H1 (cell line): Measurements from ENCODE around the gene HCST. TPM values are rescaled to one million over a fixed set of nuclear protein-coding genes. Genes with fewer than 3 reads are reported as not detected.

ENCODE experiments used
- CTCF ChIA-PET: fragments of 300-600 bp; sonication (Branson Sonifier 250); formaldehyde crosslinking; loops from one replicate; lab custom pipeline; 2021; ENCODE audit not compliant: partially characterized antibody; lab: Charles Lee
- POLR2A ChIA-PET: fragments of 300-600 bp; sonication (Branson Sonifier 250); formaldehyde crosslinking; loops from one replicate; lab custom pipeline; 2021; ENCODE audit warnings: inconsistent platforms; ENCODE audit not compliant: partially characterized antibody; lab: Charles Lee
- DNase-seq, 2 experiments: peaks; one replicate each; pipeline versions ENCODE4 v3.0.0 to v3.0.0-alpha.2; 2010 to 2022; ENCODE audit warnings: low spot score in 2 of 2, low read depth in 1 of 2, mixed read lengths in 1 of 2
- FAIRE-seq: peaks from 2 replicates; lab custom pipeline; 2011; peaks lifted over from hg19 to GRCh38; lab: Jason Lieb, UNC
- H2AFZ ChIP-seq: 2 replicates; pipeline ENCODE4 v1.8.1; 2012; ENCODE audit warnings: low read length, inconsistent platforms
- H2AK5ac ChIP-seq: 2 replicates; pipeline ENCODE4 v1.6.1; 2013; ENCODE audit warnings: low read depth, low read length
- H2BK120ac ChIP-seq: replicated peaks from 2 replicates; pipeline ENCODE3; 2013; ENCODE audit warnings: low read depth, low read length, inconsistent platforms
- H2BK12ac ChIP-seq: 2 replicates; pipeline ENCODE4 v1.6.1; 2013; ENCODE audit warnings: low read depth, low read length
- H2BK15ac ChIP-seq: 2 replicates; pipeline ENCODE4 v1.6.1; 2013; ENCODE audit warnings: low read length
- H2BK20ac ChIP-seq: 2 replicates; pipeline ENCODE4 v1.6.1; 2013; ENCODE audit warnings: low read length
- H2BK5ac ChIP-seq: 2 replicates; pipeline ENCODE4 v1.6.1; 2013; ENCODE audit warnings: low read depth, low read length
- H3K14ac ChIP-seq: 2 replicates; pipeline ENCODE4 v1.6.1; 2013; ENCODE audit warnings: inconsistent platforms; ENCODE audit not compliant: insufficient read length
- H3K18ac ChIP-seq: 2 replicates; pipeline ENCODE4 v1.6.1; 2013; ENCODE audit warnings: low read length; ENCODE audit errors: extremely low read depth
- H3K23ac ChIP-seq: 2 replicates; pipeline ENCODE4 v1.6.1; 2013; ENCODE audit warnings: inconsistent platforms; ENCODE audit not compliant: insufficient read length
- H3K23me2 ChIP-seq: 2 replicates; pipeline ENCODE4 v1.6.1; 2013; ENCODE audit warnings: low read depth, low read length
- H3K27ac ChIP-seq: 2 replicates; pipeline ENCODE4 v1.6.1; 2011; ENCODE audit warnings: low read depth, low read length, inconsistent platforms
- H3K27me3 ChIP-seq, 4 experiments: replicated peaks in 1 of 4; 1 replicate in 1 of 4; 2 replicates in 3 of 4; pipeline versions ENCODE4 v1.6.1 to v1.8.1; 2011 to 2013; ENCODE audit warnings: low read length in 3 of 4, mild to moderate bottlenecking in 3 of 4, inconsistent platforms in 2 of 4, mixed read lengths in 2 of 4, moderate library complexity in 1 of 4; ENCODE audit not compliant: control insufficient read depth in 3 of 4, insufficient read depth in 3 of 4; ENCODE audit errors: extremely low read depth in 1 of 4
- H3K36me3 ChIP-seq, 4 experiments: 2 replicates each; pipeline versions ENCODE4 v1.6.1 to v1.8.1; 2011 to 2013; ENCODE audit warnings: mild to moderate bottlenecking in 4 of 4, low read length in 3 of 4, moderate library complexity in 2 of 4, control low read depth in 1 of 4, inconsistent platforms in 1 of 4; ENCODE audit not compliant: insufficient read depth in 4 of 4, control insufficient read depth in 2 of 4
- H3K4ac ChIP-seq: replicated peaks from 2 replicates; pipeline ENCODE3; 2013; ENCODE audit warnings: low read length, low read depth, mixed read lengths, inconsistent platforms; ENCODE audit not compliant: insufficient read length
- H3K4me1 ChIP-seq, 4 experiments: replicated peaks in 1 of 4; 1 replicate in 1 of 4; 2 replicates in 3 of 4; pipeline versions ENCODE4 v1.6.1 to v1.8.1; 2011 to 2013; ENCODE audit warnings: low read length in 3 of 4, inconsistent platforms in 2 of 4, mixed read lengths in 1 of 4; ENCODE audit not compliant: insufficient read depth in 4 of 4, control insufficient read depth in 3 of 4
- H3K4me2 ChIP-seq, 2 experiments: 2 replicates each; pipeline versions ENCODE4 v1.6.1 to v1.8.1; 2011 to 2013; ENCODE audit warnings: low read depth in 2 of 2, low read length in 2 of 2, control low read depth in 1 of 2, inconsistent platforms in 1 of 2, mild to moderate bottlenecking in 1 of 2; ENCODE audit not compliant: insufficient read depth in 1 of 2
- H3K4me3 ChIP-seq, 4 experiments: fragments of 200-600, 300-600 bp in 1 of 4; sonication (generic), shearing (Covaris generic), sonication (Bioruptor Twin) in 1 of 4; 2 replicates each; pipeline versions ENCODE4 v1.5.1 to v1.8.1; 2011 to 2016; ENCODE audit warnings: low read length in 4 of 4, low read depth in 3 of 4, control low read depth in 2 of 4, inconsistent platforms in 2 of 4, mild to moderate bottlenecking in 2 of 4, mixed read lengths in 1 of 4, moderate library complexity in 1 of 4; ENCODE audit not compliant: insufficient read depth in 2 of 4; ENCODE audit errors: extremely low read depth in 1 of 4
- H3K56ac ChIP-seq: replicated peaks from 2 replicates; pipeline ENCODE3; 2013; ENCODE audit warnings: low read depth, mild to moderate bottlenecking, mixed read lengths, low read length, inconsistent platforms; ENCODE audit not compliant: insufficient read length
- H3K79me1 ChIP-seq: 2 replicates; pipeline ENCODE4 v1.6.1; 2013; ENCODE audit warnings: low read depth, low read length, control low read depth
- H3K79me2 ChIP-seq, 2 experiments: 2 replicates each; pipeline versions ENCODE4 v1.6.1 to v1.8.1; 2012 to 2013; ENCODE audit warnings: low read length in 2 of 2, mild to moderate bottlenecking in 2 of 2, inconsistent platforms in 1 of 2; ENCODE audit not compliant: insufficient read depth in 2 of 2, control insufficient read depth in 1 of 2
- H3K9ac ChIP-seq, 4 experiments: replicated peaks in 1 of 4; 1 replicate in 1 of 4; 2 replicates in 3 of 4; pipeline versions ENCODE4 v1.6.1 to v1.8.1; 2011 to 2013; ENCODE audit warnings: low read depth in 3 of 4, low read length in 3 of 4, control low read depth in 2 of 4, mild to moderate bottlenecking in 2 of 4, moderate library complexity in 2 of 4, inconsistent platforms in 1 of 4; ENCODE audit errors: extremely low read depth in 1 of 4
- H3K9me3 ChIP-seq, 2 experiments: 2 replicates each; pipeline versions ENCODE4 v1.6.1 to v1.8.1; 2012 to 2013; ENCODE audit warnings: mild to moderate bottlenecking in 2 of 2, moderate library complexity in 2 of 2, control low read depth in 1 of 2, inconsistent platforms in 1 of 2, low read depth in 1 of 2, low read length in 1 of 2, mixed read lengths in 1 of 2; ENCODE audit not compliant: insufficient read depth in 2 of 2
- H4K20me1 ChIP-seq, 2 experiments: replicated peaks in 1 of 2; 2 replicates each; pipeline versions ENCODE3 to v1.8.1; 2011 to 2013; ENCODE audit warnings: inconsistent platforms in 2 of 2, low read length in 2 of 2, mild to moderate bottlenecking in 1 of 2; ENCODE audit not compliant: insufficient read depth in 2 of 2, control insufficient read depth in 1 of 2
- H4K5ac ChIP-seq: 2 replicates; pipeline ENCODE4 v1.6.1; 2013; ENCODE audit warnings: low read length, low read depth, mixed read lengths, inconsistent platforms; ENCODE audit not compliant: insufficient read length
- H4K8ac ChIP-seq: 2 replicates; pipeline ENCODE4 v1.8.0; 2013; ENCODE audit warnings: mild to moderate bottlenecking, moderate library complexity, low read length, inconsistent platforms; ENCODE audit not compliant: insufficient read depth; ENCODE audit errors: extremely low read depth
- H4K91ac ChIP-seq: replicated peaks from 2 replicates; pipeline ENCODE3; 2013; ENCODE audit warnings: low read length, mixed read lengths, inconsistent platforms; ENCODE audit not compliant: insufficient read length
- HDAC2 ChIP-seq, 2 experiments: fragments of 300-600 bp in 1 of 2; sonication (generic) in 1 of 2; IDR thresholded peaks; 2 replicates each; pipeline ENCODE4 v1.6.1; 2011 to 2012; ENCODE audit warnings: low read depth in 2 of 2, low read length in 2 of 2, mild to moderate bottlenecking in 2 of 2, moderate library complexity in 2 of 2, borderline replicate concordance in 1 of 2, inconsistent platforms in 1 of 2
- NANOG ChIP-seq: IDR thresholded peaks from 2 replicates; pipeline ENCODE4 v1.6.1; 2011; ENCODE audit warnings: low read length, low read depth, mild to moderate bottlenecking, inconsistent platforms; ENCODE audit not compliant: insufficient read depth, poor library complexity, severe bottlenecking
- SIRT6 ChIP-seq: IDR thresholded peaks from one replicate; pipeline ENCODE4 v1.7.1; 2012; ENCODE audit warnings: low read length, inconsistent platforms
- TBP ChIP-seq: IDR thresholded peaks from 2 replicates; pipeline ENCODE4 v1.6.1; 2011; ENCODE audit warnings: low read depth, low read length, improper control_type of control experiment
- TEAD4 ChIP-seq: IDR thresholded peaks from 2 replicates; pipeline ENCODE4 v1.6.1; 2012; ENCODE audit warnings: low read depth, low read length, inconsistent platforms, mixed read lengths
- WGBS, 2 experiments: shearing (Covaris generic) in 1 of 2; methylation state at CpG; one replicate each; pipeline versions ENCODE4 v1.1.6 to v1.1.7; 2013 to 2015; ENCODE audit warnings: low lambda C conversion rate in 2 of 2, mixed read lengths in 2 of 2, inconsistent platforms in 1 of 2, low coverage in 1 of 2, missing lambda C conversion rate in 1 of 2; ENCODE audit not compliant: insufficient replicate concordance in 2 of 2, insufficient coverage in 1 of 2, insufficient read length in 1 of 2; ENCODE audit errors: extremely low coverage in 1 of 2, missing lambda C conversion rate in 1 of 2; 5-methylcytosine and 5-hydroxymethylcytosine counted together
- polyA plus RNA-seq, 7 experiments: library from polyadenylated mRNA; depleted of rRNA in 3 of 7; stranded (reverse) in 5 of 7; unstranded in 2 of 7; fragments of >200 nt in 5 of 7; fragments of 200-250 nt in 2 of 7; gene quantifications; 1 replicate in 5 of 7; 2 replicates in 1 of 7; 4 replicates in 1 of 7; pipeline versions ENCODE4 v1.2.1 to v1.2.3, GENCODE V29; 2011 to 2013; ENCODE audit warnings: missing spikeins in 2 of 7, mixed read lengths in 2 of 7
- total RNA-seq: library from RNA; stranded (reverse); fragmentation: NEBNext Ultra II Directional; extraction: Animal tissue kit (Norgen Biotek cat#: 25700); gene quantifications from 2 replicates; pipeline ENCODE4 v1.2.1, GENCODE V29; 2021
- TF ChIP-seq, protein P1 (sequence below), 3 experiments: IDR thresholded peaks; 1 replicate in 2 of 3; 2 replicates in 1 of 3; pipeline versions ENCODE4 v1.5.1 to v1.6.1; 2011; ENCODE audit warnings: low read length in 3 of 3, mild to moderate bottlenecking in 3 of 3, inconsistent platforms in 2 of 3, low read depth in 1 of 3, moderate library complexity in 1 of 3; ENCODE audit not compliant: insufficient read depth in 1 of 3; ENCODE audit errors: control extremely low read depth in 1 of 3

The HCST gene
- total and polyA plus RNA-seq, 2 of the 8 experiments (the other 6 are each of a cell fraction or from before 2014, with no cell fraction given), result 2.8 TPM; not detected in 1

GRCh38 chr19:35943321-35944301 is 41.3 kb downstream of the HCST start:
- no peak overlapping the region for H3K4ac ChIP-seq
- H3K36me3 ChIP-seq, result peaks cover 0 to 19% (median 3%) of the 10 kb centered on the region in 4 experiments; a peak in 1 of 8 replicates
- 0 out of 7 replicates have a peak, but pooled peaks cover 0 to 3% (median 0%) of the 10 kb centered on the region in 4 experiments for H3K27me3 ChIP-seq
- no peak overlapping the region for H4K8ac ChIP-seq
- no peak overlapping the region for H2BK5ac ChIP-seq
- H3K14ac ChIP-seq, result no peak overlapping the region
- no peak overlapping the region for H4K5ac ChIP-seq
- H3K9me3 ChIP-seq, result no peaks in the 10 kb centered on the region
- no peak overlapping the region for H2BK12ac ChIP-seq
- H3K18ac ChIP-seq, result no peak overlapping the region
- no peak overlapping the region for H3K4me3 ChIP-seq
- CTCF ChIA-PET, result interaction anchor here (1.0 to 1.5 kb wide), 2 partner anchors 16 to 117 kb away, joined by 3 to 5 read pairs; no protein-coding TSS in a partner anchor
- POLR2A ChIA-PET, result interaction anchor here (0.8 kb wide), 1 partner anchor 14 kb away, joined by 3 read pairs; no protein-coding TSS in a partner anchor
- DNase-seq (no peak), FAIRE-seq (no peak)
- WGBS, 2 experiments, result 84% methylated on average over 9 of the region's 9 CpGs; no CpG with 5 or more reads in 1 of the 2 experiments
- no peak overlapping the region for H2AK5ac ChIP-seq
- no peak overlapping the region for H3K56ac ChIP-seq
- no peak overlapping the region for H2AFZ ChIP-seq
- H2BK20ac ChIP-seq, result no peak overlapping the region
- H3K4me1 ChIP-seq, result peaks cover 0 to 3% (median 0%) of the 10 kb centered on the region in 4 experiments; a peak in 1 of 7 replicates
- H3K23me2 ChIP-seq, result 0 out of 2 replicates have a peak, but pooled peaks cover 2% of the 10 kb centered on the region
- no peak overlapping the region for H2BK120ac ChIP-seq
- H4K91ac ChIP-seq, result no peak overlapping the region
- no peaks in the 10 kb centered on the region; a peak in 1 of 4 replicates for H3K79me2 ChIP-seq
- no peak overlapping the region for H3K27ac ChIP-seq
- H2BK15ac ChIP-seq, result no peak overlapping the region
- H4K20me1 ChIP-seq, result peaks cover 0 to 17% of the 10 kb centered on the region in 2 experiments
- H3K23ac ChIP-seq, result no peak overlapping the region
- H3K4me2 ChIP-seq, result no peak overlapping the region
- no peak overlapping the region for H3K9ac ChIP-seq
- H3K79me1 ChIP-seq, result peaks cover 2% of the 10 kb centered on the region; the same call in 1 of the 2 replicates
- no peak for TF ChIP-seq TBP
- TF ChIP-seq HDAC2 (IDR thresholded peaks at IDR 0.05; ENCODE audit: borderline replicate concordance in 1 of 2, low read depth in 2 of 2, low read length in 2 of 2), result no peak
- no peak for TF ChIP-seq NANOG
- TF ChIP-seq, protein P1, sequence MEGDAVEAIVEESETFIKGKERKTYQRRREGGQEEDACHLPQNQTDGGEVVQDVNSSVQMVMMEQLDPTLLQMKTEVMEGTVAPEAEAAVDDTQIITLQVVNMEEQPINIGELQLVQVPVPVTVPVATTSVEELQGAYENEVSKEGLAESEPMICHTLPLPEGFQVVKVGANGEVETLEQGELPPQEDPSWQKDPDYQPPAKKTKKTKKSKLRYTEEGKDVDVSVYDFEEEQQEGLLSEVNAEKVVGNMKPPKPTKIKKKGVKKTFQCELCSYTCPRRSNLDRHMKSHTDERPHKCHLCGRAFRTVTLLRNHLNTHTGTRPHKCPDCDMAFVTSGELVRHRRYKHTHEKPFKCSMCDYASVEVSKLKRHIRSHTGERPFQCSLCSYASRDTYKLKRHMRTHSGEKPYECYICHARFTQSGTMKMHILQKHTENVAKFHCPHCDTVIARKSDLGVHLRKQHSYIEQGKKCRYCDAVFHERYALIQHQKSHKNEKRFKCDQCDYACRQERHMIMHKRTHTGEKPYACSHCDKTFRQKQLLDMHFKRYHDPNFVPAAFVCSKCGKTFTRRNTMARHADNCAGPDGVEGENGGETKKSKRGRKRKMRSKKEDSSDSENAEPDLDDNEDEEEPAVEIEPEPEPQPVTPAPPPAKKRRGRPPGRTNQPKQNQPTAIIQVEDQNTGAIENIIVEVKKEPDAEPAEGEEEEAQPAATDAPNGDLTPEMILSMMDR (IDR thresholded peaks at IDR 0.05; ENCODE audit: control extremely low read depth in 1 of 3, insufficient read depth in 1 of 3, low read depth in 1 of 3, low read length in 3 of 3), result no peak
- no peak for TF ChIP-seq SIRT6
- no peak for TF ChIP-seq TEAD4
